WTC11 (cell line): Measurements from ENCODE around the gene PDE8B. TPM values are rescaled to one million over a fixed set of nuclear protein-coding genes. Genes with fewer than 3 reads are reported as not detected.

Experiments used
- ATAC-seq: fragments of 200-7000 bp; cut with Tn5 transposase; 2 replicates; pipeline ENCODE4 v1.10.0; 2021; ENCODE audit warnings: mild to moderate bottlenecking, moderate library complexity
- CTCF ChIA-PET: fragments of 300-600 bp; sonication (Branson Sonifier 250); formaldehyde crosslinking; loops from one replicate; lab custom pipeline; 2021; ENCODE audit warnings: antibody characterized with exemption; lab: Charles Lee
- POLR2A ChIA-PET: fragments of 350-600 bp; sonication (Branson Sonifier 250); formaldehyde crosslinking; loops from one replicate; lab custom pipeline; 2021; ENCODE audit warnings: antibody characterized with exemption; lab: Charles Lee
- DNase-seq: peaks from one replicate; pipeline ENCODE4 v3.0.0; 2021; ENCODE audit warnings: low spot score
- H3K27ac Mint-ChIP-seq: 2 replicates; pipeline ENCODE4 v1.8.0; 2021; ENCODE audit warnings: mixed read lengths
- H3K27me3 Mint-ChIP-seq: 2 replicates; pipeline ENCODE4 v1.8.0; 2021; ENCODE audit warnings: low read depth, mild to moderate bottlenecking, moderate library complexity, mixed read lengths
- H3K36me3 Mint-ChIP-seq: 2 replicates; pipeline ENCODE4 v1.8.0; 2021; ENCODE audit warnings: mixed read lengths
- H3K4me1 Mint-ChIP-seq: 2 replicates; pipeline ENCODE4 v1.8.0; 2022; ENCODE audit warnings: mixed read lengths
- H3K4me3 Mint-ChIP-seq: 2 replicates; pipeline ENCODE4 v1.8.0; 2021; ENCODE audit warnings: mild to moderate bottlenecking, moderate library complexity, mixed read lengths
- H3K9me3 Mint-ChIP-seq: 2 replicates; pipeline ENCODE4 v1.8.0; 2021; ENCODE audit warnings: mixed read lengths
- ATF2 ChIP-seq: sonication (generic); formaldehyde crosslinking; IDR thresholded peaks from 2 replicates; pipeline ENCODE4 v1.8.1; 2022; ENCODE audit warnings: low read depth, missing genetic modification reagents, borderline replicate concordance
- CDX4 ChIP-seq: fragments of 250-450 bp; sonication (Bioruptor Pico); IDR thresholded peaks from 2 replicates; pipeline ENCODE4 v1.9.0; 2021; ENCODE audit warnings: moderate library complexity, mild to moderate bottlenecking, inconsistent platforms, borderline replicate concordance
- E2F4 ChIP-seq: sonication (generic); formaldehyde crosslinking; IDR thresholded peaks from 2 replicates; pipeline ENCODE4 v1.8.1; 2022; ENCODE audit warnings: low read depth, mild to moderate bottlenecking, moderate library complexity, missing genetic modification reagents, borderline replicate concordance
- GRHL2 ChIP-seq: fragments of 250-450 bp; sonication (Bioruptor Pico); IDR thresholded peaks from 2 replicates; pipeline ENCODE4 v1.8.0; 2022; ENCODE audit warnings: mild to moderate bottlenecking, moderate library complexity; ENCODE audit not compliant: insufficient replicate concordance, severe bottlenecking
- GTF2I ChIP-seq: fragments of 250-450 bp; sonication (Bioruptor Pico); conservative IDR thresholded peaks from 2 replicates; pipeline ENCODE4 v1.4.0; 2021; ENCODE audit warnings: mild to moderate bottlenecking
- HMGA2 ChIP-seq: fragments of 250-450 bp; sonication (Bioruptor Pico); IDR thresholded peaks from 2 replicates; pipeline ENCODE4 v1.4.0; 2021; ENCODE audit warnings: mild to moderate bottlenecking, moderate library complexity
- KAT7 ChIP-seq: sonication (generic); formaldehyde crosslinking; IDR thresholded peaks from 2 replicates; pipeline ENCODE4 v1.8.1; 2023; ENCODE audit warnings: missing genetic modification reagents, mild to moderate bottlenecking, borderline replicate concordance
- MYBL2 ChIP-seq: sonication (generic); formaldehyde crosslinking; IDR thresholded peaks from 2 replicates; pipeline ENCODE4 v1.8.1; 2023; ENCODE audit warnings: mild to moderate bottlenecking, moderate library complexity, missing genetic modification reagents
- NFYB ChIP-seq: sonication (generic); formaldehyde crosslinking; conservative IDR thresholded peaks from 2 replicates; pipeline ENCODE4 v1.8.0; 2022; ENCODE audit warnings: low read depth, missing genetic modification reagents
- NR1H2 ChIP-seq: sonication (generic); formaldehyde crosslinking; IDR thresholded peaks from 2 replicates; pipeline ENCODE4 v1.9.0; 2021; ENCODE audit warnings: mild to moderate bottlenecking, moderate library complexity, missing genetic modification reagents
- PRDM15 ChIP-seq: sonication (generic); formaldehyde crosslinking; IDR thresholded peaks from 2 replicates; pipeline ENCODE4 v1.8.0; 2022; ENCODE audit warnings: missing genetic modification reagents
- SMAD3 ChIP-seq: sonication (generic); formaldehyde crosslinking; IDR thresholded peaks from 2 replicates; pipeline ENCODE4 v1.8.0; 2022; ENCODE audit warnings: missing genetic modification reagents, mild to moderate bottlenecking, borderline replicate concordance
- SOX15 ChIP-seq: fragments of 250-450 bp; sonication (Bioruptor Pico); IDR thresholded peaks from 2 replicates; pipeline ENCODE4 v1.9.0; 2021; ENCODE audit warnings: mild to moderate bottlenecking
- SP1 ChIP-seq: sonication (generic); formaldehyde crosslinking; conservative IDR thresholded peaks from 2 replicates; pipeline ENCODE4 v1.8.1; 2022; ENCODE audit warnings: missing genetic modification reagents
- TCF7 ChIP-seq: sonication (generic); formaldehyde crosslinking; IDR thresholded peaks from 2 replicates; pipeline ENCODE4 v1.8.0; 2022; ENCODE audit warnings: mild to moderate bottlenecking, low read depth, missing genetic modification reagents, moderate library complexity
- TEAD1 ChIP-seq: sonication (generic); formaldehyde crosslinking; IDR thresholded peaks from 2 replicates; pipeline ENCODE4 v1.8.0; 2022; ENCODE audit warnings: mild to moderate bottlenecking, missing genetic modification reagents
- ZMAT4 ChIP-seq: fragments of 250-450 bp; sonication (Bioruptor Pico); IDR thresholded peaks from 2 replicates; pipeline ENCODE4 v1.9.0; 2021; ENCODE audit warnings: mild to moderate bottlenecking
- ZNF121 ChIP-seq: sonication (generic); formaldehyde crosslinking; IDR thresholded peaks from 2 replicates; pipeline ENCODE4 v1.8.0; 2023; ENCODE audit warnings: missing genetic modification reagents
- ZNF219 ChIP-seq: sonication (generic); formaldehyde crosslinking; IDR thresholded peaks from 2 replicates; pipeline ENCODE4 v1.8.0; 2023; ENCODE audit warnings: missing genetic modification reagents, mild to moderate bottlenecking, borderline replicate concordance
- ZNF232 ChIP-seq: sonication (generic); formaldehyde crosslinking; IDR thresholded peaks from 2 replicates; pipeline ENCODE4 v1.8.0; 2022; ENCODE audit warnings: mild to moderate bottlenecking, missing genetic modification reagents
- ZNF263 ChIP-seq: sonication (generic); formaldehyde crosslinking; IDR thresholded peaks from 2 replicates; pipeline ENCODE4 v1.8.1; 2022; ENCODE audit warnings: low read depth, mild to moderate bottlenecking, moderate library complexity, missing genetic modification reagents
- ZNF317 ChIP-seq: sonication (generic); formaldehyde crosslinking; IDR thresholded peaks from 2 replicates; pipeline ENCODE4 v1.8.1; 2023; ENCODE audit warnings: low read depth, mild to moderate bottlenecking, moderate library complexity, missing genetic modification reagents, borderline replicate concordance
- ZNF512 ChIP-seq: sonication (generic); formaldehyde crosslinking; IDR thresholded peaks from 2 replicates; pipeline ENCODE4 v1.8.1; 2022; ENCODE audit warnings: missing genetic modification reagents, borderline replicate concordance
- ZSCAN18 ChIP-seq: fragments of 250-450 bp; sonication (Bioruptor Pico); IDR thresholded peaks from 2 replicates; pipeline ENCODE4 v2.1.2; 2022; ENCODE audit warnings: mild to moderate bottlenecking, moderate library complexity
- total RNA-seq: library from RNA; stranded (reverse); gene quantifications from 3 replicates; pipeline ENCODE4 v1.2.3, GENCODE V29; 2021

Gene PDE8B
- total RNA-seq, 1 experiment from 2014 or later = 0.31 TPM

GRCh38 chr5:77300451-77300850 lies 90.0 kb downstream of the PDE8B start:
- H3K27ac Mint-ChIP-seq = no peak overlapping the region
- ChIA-PET POLR2A (interaction anchor here (0.5 kb wide), 1 partner anchor 78 kb away, joined by 3 read pairs; no protein-coding TSS in a partner anchor), CTCF (no interaction called here)
- TF ChIP-seq NFYB (CRISPR knock-in tag) (no peak), SP1 (CRISPR knock-in tag) (no peak), TCF7 (CRISPR knock-in tag) (no peak), ZMAT4 (CRISPR knock-in tag) (no peak), SOX15 (CRISPR knock-in tag) (no peak)
- peaks cover 6% of the 10 kb centered on the region; the same call in 1 of the 2 replicates for H3K4me1 Mint-ChIP-seq
- 0 out of 2 replicates have a peak, but pooled peaks cover 1% of the 10 kb centered on the region for H3K27me3 Mint-ChIP-seq
- H3K4me3 Mint-ChIP-seq = no peak overlapping the region
- H3K36me3 Mint-ChIP-seq = no peaks in the 10 kb centered on the region
- no peaks in the 10 kb centered on the region for H3K9me3 Mint-ChIP-seq
- ATAC-seq = no peak
- no peak for DNase-seq

GRCh38 chr5:77301447-77301883 lies 91.0 kb downstream of the PDE8B start:
- no peak overlapping the region for H3K27ac Mint-ChIP-seq
- TF ChIP-seq SMAD3 (CRISPR knock-in tag) (no peak), ZNF232 (CRISPR knock-in tag) (no peak), ZNF121 (CRISPR knock-in tag) (no peak), ZNF219 (CRISPR knock-in tag) (no peak), ZNF317 (CRISPR knock-in tag) (no peak), ZSCAN18 (CRISPR knock-in tag) (no peak), E2F4 (CRISPR knock-in tag) (no peak), GRHL2 (no peak), CDX4 (CRISPR knock-in tag) (no peak), PRDM15 (CRISPR knock-in tag) (no peak), HMGA2 (CRISPR knock-in tag) (no peak), NR1H2 (CRISPR knock-in tag) (no peak), ATF2 (CRISPR knock-in tag) (no peak), TEAD1 (no peak), ZNF263 (CRISPR knock-in tag) (no peak), ZMAT4 (CRISPR knock-in tag) (no peak), MYBL2 (CRISPR knock-in tag) (no peak), ZNF512 (CRISPR knock-in tag) (no peak), GTF2I (no peak), KAT7 (CRISPR knock-in tag) (no peak)
- peaks cover 6% of the 10 kb centered on the region; the same call in 1 of the 2 replicates for H3K4me1 Mint-ChIP-seq

More at GRCh38 chr5:77301447-77301883, 91.0 kb downstream of the PDE8B start:
- DNase-seq (no peak), ATAC-seq (no peak)
- CTCF ChIA-PET = no interaction called here
- Mint-ChIP-seq H3K4me3 (no peak overlapping the region), H3K9me3 (no peaks in the 10 kb centered on the region), H3K27me3 (peaks cover 11% of the 10 kb centered on the region; the same call in 1 of the 2 replicates), H3K36me3 (no peaks in the 10 kb centered on the region)
- POLR2A ChIA-PET = no interaction called here
